Gastrocnemius medialis (tissue), 4 donors: ENCODE data around the gene GLI3. TPM values are rescaled to one million over a fixed set of nuclear protein-coding genes. Genes with fewer than 3 reads are reported as not detected.

Experiments used
- ATAC-seq, 2 donors: fragments of 150-250 bp; one replicate each; pipeline ENCODE4 v1.9.1; 2016
- DNase-seq, 2 donors: peaks; one replicate each; pipeline ENCODE4 v3.0.0-alpha.2; 2019
- H3K27ac ChIP-seq, 4 donors: fragments of 200-600 bp; sonication (generic); 1 replicate in 1 of 4; 2 replicates in 3 of 4; pipeline ENCODE4 v1.5.1; 2016 to 2018; ENCODE audit warnings: mild to moderate bottlenecking in 2 of 4, moderate library complexity in 1 of 4
- H3K27me3 ChIP-seq, 3 donors: fragments of 200-600 bp; sonication (generic) in 2 of 3; 1 replicate in 1 of 3; 2 replicates in 2 of 3; pipeline versions ENCODE4 v1.5.1 to v1.6.0; 2016 to 2019; ENCODE audit warnings: mild to moderate bottlenecking in 1 of 3, moderate library complexity in 1 of 3
- H3K36me3 ChIP-seq, 2 donors: fragments of 200-600 bp; sonication (generic) in 1 of 2; one replicate each; pipeline ENCODE4 v1.5.1; 2017 to 2018
- H3K4me1 ChIP-seq, 2 donors: fragments of 200-600 bp; sonication (generic) in 1 of 2; one replicate each; pipeline ENCODE4 v1.5.1; 2016 to 2017; ENCODE audit warnings: mild to moderate bottlenecking in 2 of 2
- H3K4me3 ChIP-seq, 4 donors: fragments of 200-600 bp; sonication (generic) in 3 of 4; 1 replicate in 1 of 4; 2 replicates in 3 of 4; pipeline ENCODE4 v1.5.1; 2016 to 2019; ENCODE audit warnings: mild to moderate bottlenecking in 2 of 4
- H3K9me3 ChIP-seq, 3 donors: fragments of 200-600 bp; sonication (generic) in 2 of 3; 1 replicate in 1 of 3; 2 replicates in 2 of 3; pipeline ENCODE4 v1.5.1; 2016 to 2019
- POLR2A ChIP-seq, 2 donors: fragments of 450-650 bp; IDR thresholded peaks; one replicate each; pipeline ENCODE4 v1.6.1; 2017; ENCODE audit warnings: antibody characterized with exemption in 2 of 2, mild to moderate bottlenecking in 2 of 2, moderate library complexity in 2 of 2
- in situ Hi-C, 4 donors: fragments of 200-750 bp; cut with MboI; loops; one replicate each; pipeline versions ENCODE4 v1.15.0 to v1.8.0; 2017; ENCODE audit warnings: low sequenced_read_pairs in 4 of 4
- intact Hi-C: fragments of 100-400 bp; cut with DNase I; formaldehyde crosslinking; loops from one replicate; pipeline ENCODE4 v1.15.1; 2023; ENCODE audit warnings: low total_unique reads
- total RNA-seq, 4 donors: library from RNA; depleted of rRNA; stranded (reverse); fragments of >200 nt; gene quantifications; one replicate each; pipeline versions ENCODE4 v1.1.0 to v1.2.3, GENCODE V29; 2016
- TF ChIP-seq, protein P1 (sequence below), 5 experiments: fragments of 450-650 bp in 3 of 5; fragments of 200-600 bp in 2 of 5; sonication (generic) in 2 of 5; IDR thresholded peaks in 4 of 5; conservative IDR thresholded peaks in 1 of 5; 1 replicate in 4 of 5; 2 replicates in 1 of 5; pipeline ENCODE4 v1.5.1; 2016 to 2019; ENCODE audit warnings: antibody characterized with exemption in 5 of 5, mild to moderate bottlenecking in 3 of 5, moderate library complexity in 3 of 5

GLI3 gene
- total RNA-seq, 4 donors from 2014 or later, result 0.46 to 1.6 (median 0.81) TPM

DNA sequence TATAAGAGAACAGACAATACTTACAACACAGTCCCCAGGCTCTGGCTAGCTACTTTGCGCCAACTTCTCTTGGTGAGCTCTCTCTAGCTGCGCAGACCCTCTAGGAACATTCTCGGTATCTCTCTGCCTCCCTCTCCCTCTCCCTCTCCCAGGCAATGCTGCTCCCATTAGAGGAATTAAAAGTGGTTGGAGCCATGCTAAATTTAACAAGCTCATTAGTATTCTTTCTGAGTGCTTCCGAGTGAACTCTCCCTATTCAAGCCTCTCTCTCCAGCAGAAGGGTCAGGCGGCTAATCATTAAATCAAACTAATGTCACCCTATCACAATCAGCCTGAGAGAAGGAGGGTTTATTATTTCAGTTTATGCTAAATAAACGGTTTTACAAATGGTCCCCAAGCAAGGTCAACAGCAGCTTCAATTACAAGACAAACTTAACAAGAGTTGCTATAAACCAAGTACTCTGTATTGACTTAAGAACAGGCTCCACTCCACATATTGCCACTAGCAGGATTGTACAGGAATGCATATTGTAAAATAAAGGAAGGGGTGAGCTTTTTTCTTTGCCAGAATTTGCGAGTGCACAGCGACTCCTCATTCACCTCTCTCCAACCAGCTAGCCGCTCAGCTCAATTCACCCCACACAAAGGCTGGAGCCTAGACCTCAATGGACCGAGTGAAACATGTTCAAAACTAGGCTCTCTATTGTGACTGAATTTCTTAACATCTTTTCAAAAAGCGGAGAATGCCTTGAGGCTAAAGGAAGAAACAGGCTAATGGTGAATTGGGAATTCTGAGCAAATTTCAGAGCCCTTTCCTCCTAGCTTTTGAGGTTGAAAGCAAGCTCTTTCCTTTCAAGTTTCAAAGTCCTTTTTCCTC is 84.4 kb downstream of the GLI3 start:
- no peak overlapping the region for H3K27ac ChIP-seq
- no peaks in the 10 kb centered on the region for H3K9me3 ChIP-seq
- ATAC-seq (no peak), DNase-seq (no peak)
- no peak overlapping the region for H3K4me3 ChIP-seq
- H3K36me3 ChIP-seq, result no peaks in the 10 kb centered on the region
- TF ChIP-seq, protein P1, sequence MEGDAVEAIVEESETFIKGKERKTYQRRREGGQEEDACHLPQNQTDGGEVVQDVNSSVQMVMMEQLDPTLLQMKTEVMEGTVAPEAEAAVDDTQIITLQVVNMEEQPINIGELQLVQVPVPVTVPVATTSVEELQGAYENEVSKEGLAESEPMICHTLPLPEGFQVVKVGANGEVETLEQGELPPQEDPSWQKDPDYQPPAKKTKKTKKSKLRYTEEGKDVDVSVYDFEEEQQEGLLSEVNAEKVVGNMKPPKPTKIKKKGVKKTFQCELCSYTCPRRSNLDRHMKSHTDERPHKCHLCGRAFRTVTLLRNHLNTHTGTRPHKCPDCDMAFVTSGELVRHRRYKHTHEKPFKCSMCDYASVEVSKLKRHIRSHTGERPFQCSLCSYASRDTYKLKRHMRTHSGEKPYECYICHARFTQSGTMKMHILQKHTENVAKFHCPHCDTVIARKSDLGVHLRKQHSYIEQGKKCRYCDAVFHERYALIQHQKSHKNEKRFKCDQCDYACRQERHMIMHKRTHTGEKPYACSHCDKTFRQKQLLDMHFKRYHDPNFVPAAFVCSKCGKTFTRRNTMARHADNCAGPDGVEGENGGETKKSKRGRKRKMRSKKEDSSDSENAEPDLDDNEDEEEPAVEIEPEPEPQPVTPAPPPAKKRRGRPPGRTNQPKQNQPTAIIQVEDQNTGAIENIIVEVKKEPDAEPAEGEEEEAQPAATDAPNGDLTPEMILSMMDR (IDR thresholded peaks at IDR 0.05 in 4 of 5, conservative IDR thresholded peaks at IDR 0.05 in 1 of 5), result no peak
- no peak for TF ChIP-seq POLR2A (IDR thresholded peaks at IDR 0.05)
- H3K27me3 ChIP-seq, result no peaks in the 10 kb centered on the region
- intact Hi-C loops (no loop called here), in situ Hi-C loops (no loop called here)
- H3K4me1 ChIP-seq, result no peaks in the 10 kb centered on the region

DNA sequence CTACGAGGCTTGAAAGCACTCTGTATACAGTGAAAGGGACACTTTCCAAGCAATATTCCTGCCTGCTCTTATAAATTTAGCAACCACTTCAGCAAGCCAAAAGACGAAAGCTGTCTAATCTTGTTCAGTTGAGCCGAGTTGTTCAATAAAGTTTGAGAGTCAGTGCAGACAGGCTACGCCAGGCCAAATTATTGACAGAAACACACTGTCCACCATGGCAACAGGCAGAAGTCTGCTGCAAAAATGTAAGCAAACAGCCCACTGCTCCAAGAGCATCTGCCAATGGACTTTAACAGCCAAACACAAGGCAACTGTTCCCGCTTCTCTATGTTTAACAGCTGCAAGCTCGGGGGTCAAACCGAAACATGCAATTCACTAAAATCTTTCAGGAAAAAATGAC is 85.7 kb downstream of the GLI3 start:
- intact Hi-C loops, result no loop called here
- H3K27ac ChIP-seq, result no peak overlapping the region
- no peaks in the 10 kb centered on the region for H3K9me3 ChIP-seq
- no peaks in the 10 kb centered on the region for H3K27me3 ChIP-seq
- no peaks in the 10 kb centered on the region for H3K4me1 ChIP-seq
- ATAC-seq (no peak), DNase-seq (no peak)
- H3K36me3 ChIP-seq, result no peaks in the 10 kb centered on the region
- in situ Hi-C loops, result no loop called here
- TF ChIP-seq POLR2A (IDR thresholded peaks at IDR 0.05), result no peak
- TF ChIP-seq, protein P1 (IDR thresholded peaks at IDR 0.05 in 4 of 5, conservative IDR thresholded peaks at IDR 0.05 in 1 of 5), result no peak
- H3K4me3 ChIP-seq, result peak overlapping the region in 3 of 4 donors; percentile 10 to 25 (median 16)

DNA sequence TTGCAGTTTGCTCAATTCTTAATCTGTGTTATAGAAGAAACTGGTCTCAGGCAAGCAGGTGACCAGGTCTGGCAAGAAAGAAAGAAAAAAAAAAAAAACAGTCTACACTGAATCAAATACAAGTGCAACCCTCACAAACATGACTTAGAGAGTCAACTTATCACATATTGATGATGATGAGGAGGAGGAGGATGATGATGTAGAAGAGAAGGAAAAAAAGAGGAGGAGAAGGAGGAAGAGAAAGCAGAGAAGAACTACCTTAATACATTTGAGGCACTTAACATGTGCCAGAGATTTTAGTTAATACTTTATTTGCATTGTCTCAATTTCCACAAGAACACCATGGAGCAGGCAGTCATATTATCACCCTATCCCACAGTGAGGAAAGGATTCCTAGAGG is 91.5 kb downstream of the GLI3 start:
- H3K36me3 ChIP-seq, result no peaks in the 10 kb centered on the region
- in situ Hi-C loops, result no loop called here
- no peak overlapping the region for H3K4me3 ChIP-seq

DNA sequence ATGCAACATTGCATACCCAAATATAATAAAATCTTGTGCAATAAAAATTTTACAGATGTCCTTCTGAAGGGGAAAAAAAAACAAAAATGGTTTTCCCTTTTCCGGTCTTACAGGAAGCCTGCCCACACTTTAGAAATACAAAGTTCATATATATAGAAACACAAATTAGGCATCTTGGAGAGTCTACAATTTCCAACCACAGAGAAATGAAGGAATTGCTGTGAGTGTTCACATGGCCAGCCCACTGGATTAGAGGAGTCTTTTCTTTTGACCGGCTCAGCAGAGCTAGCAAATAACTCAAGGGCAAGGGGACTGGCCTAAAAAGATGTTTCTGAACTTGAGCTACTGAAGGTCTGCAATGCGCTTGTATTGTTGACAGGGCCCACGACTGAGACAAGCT is 92.4 kb downstream of the GLI3 start:
- DNase-seq (no peak), ATAC-seq (no peak)
- intact Hi-C loops (no loop called here), in situ Hi-C loops (no loop called here)
- Histone ChIP-seq H3K36me3 (no peaks in the 10 kb centered on the region), H3K9me3 (no peaks in the 10 kb centered on the region), H3K4me1 (peaks cover 0 to 3% of the 10 kb centered on the region in 2 donors), H3K27ac (no peak overlapping the region), H3K27me3 (no peaks in the 10 kb centered on the region), H3K4me3 (no peak overlapping the region)
- TF ChIP-seq, protein P1 (IDR thresholded peaks at IDR 0.05 in 4 of 5, conservative IDR thresholded peaks at IDR 0.05 in 1 of 5), result no peak
- TF ChIP-seq POLR2A (IDR thresholded peaks at IDR 0.05), result no peak

More for the DNA sequence above, 91.5 kb downstream of the GLI3 start:
- Histone ChIP-seq H3K27me3 (no peaks in the 10 kb centered on the region), H3K4me1 (peaks cover 0 to 3% of the 10 kb centered on the region in 2 donors), H3K9me3 (no peaks in the 10 kb centered on the region), H3K27ac (no peak overlapping the region)
- DNase-seq (no peak), ATAC-seq (no peak)
- intact Hi-C loops, result no loop called here
- TF ChIP-seq, protein P1 (IDR thresholded peaks at IDR 0.05 in 4 of 5, conservative IDR thresholded peaks at IDR 0.05 in 1 of 5), result no peak
- no peak for TF ChIP-seq POLR2A (IDR thresholded peaks at IDR 0.05)
